ENCODE measurements around the gene ARF1. TPM values are rescaled to one million over a fixed set of nuclear protein-coding genes. Genes with fewer than 3 reads are reported as not detected.
A peak's percentile ranks its signal among the peaks of the same experiment; 100 is the strongest.

The ARF1 gene
- total RNA-seq, 2 donors from 2014 or later: 366 to 375 TPM

DNA sequence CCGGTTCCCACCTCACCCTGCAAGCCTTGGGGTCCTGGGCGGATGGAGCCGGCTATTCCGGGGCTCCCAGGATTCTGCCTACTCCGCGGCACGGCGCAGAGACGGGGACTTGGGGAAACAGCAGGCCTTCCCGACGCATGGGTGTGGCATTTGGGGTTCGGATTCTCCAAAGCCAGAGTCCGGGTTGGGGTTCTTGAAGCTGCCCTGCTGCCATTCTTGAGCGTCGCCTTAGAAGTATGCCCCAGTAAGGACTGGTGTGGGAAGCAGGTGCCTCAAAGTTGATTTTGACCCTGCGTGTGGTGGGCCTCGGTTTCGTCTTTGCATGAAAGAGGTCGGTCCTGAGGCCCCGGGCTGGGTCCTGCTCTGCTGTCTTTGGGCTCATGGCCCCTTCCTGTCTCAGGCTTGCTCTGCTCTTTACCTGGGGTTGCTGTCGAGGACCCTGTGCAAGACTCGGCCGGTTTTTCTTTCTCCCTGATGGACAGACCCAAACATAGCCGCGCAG, 58.3 kb downstream of the ARF1 start:
- Histone ChIP-seq H3K27me3 (replicated peaks; ENCODE audit: insufficient read depth) (no peaks in the 10 kb centered on the region), H3K36me3 (peaks cover 5% of the 10 kb centered on the region), H3K9me3 (no peaks in the 10 kb centered on the region), H3K27ac (peak overlapping the region; percentile 92 to 96), H3K4me1 (ENCODE audit: control insufficient read depth in 1 of 2, low read depth in 2 of 2) (peaks cover 37 to 42% of the 10 kb centered on the region in 2 donors), H3K4me3 (peak overlapping the region; percentile 97)
- TF ChIP-seq, protein P1, sequence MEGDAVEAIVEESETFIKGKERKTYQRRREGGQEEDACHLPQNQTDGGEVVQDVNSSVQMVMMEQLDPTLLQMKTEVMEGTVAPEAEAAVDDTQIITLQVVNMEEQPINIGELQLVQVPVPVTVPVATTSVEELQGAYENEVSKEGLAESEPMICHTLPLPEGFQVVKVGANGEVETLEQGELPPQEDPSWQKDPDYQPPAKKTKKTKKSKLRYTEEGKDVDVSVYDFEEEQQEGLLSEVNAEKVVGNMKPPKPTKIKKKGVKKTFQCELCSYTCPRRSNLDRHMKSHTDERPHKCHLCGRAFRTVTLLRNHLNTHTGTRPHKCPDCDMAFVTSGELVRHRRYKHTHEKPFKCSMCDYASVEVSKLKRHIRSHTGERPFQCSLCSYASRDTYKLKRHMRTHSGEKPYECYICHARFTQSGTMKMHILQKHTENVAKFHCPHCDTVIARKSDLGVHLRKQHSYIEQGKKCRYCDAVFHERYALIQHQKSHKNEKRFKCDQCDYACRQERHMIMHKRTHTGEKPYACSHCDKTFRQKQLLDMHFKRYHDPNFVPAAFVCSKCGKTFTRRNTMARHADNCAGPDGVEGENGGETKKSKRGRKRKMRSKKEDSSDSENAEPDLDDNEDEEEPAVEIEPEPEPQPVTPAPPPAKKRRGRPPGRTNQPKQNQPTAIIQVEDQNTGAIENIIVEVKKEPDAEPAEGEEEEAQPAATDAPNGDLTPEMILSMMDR (IDR thresholded peaks at IDR 0.05): no peak
- ATAC-seq (ENCODE audit: insufficient number of reproducible peaks, low FRiP score, low read depth): no peak
- DNase-seq (ENCODE audit: low spot score): no peak

DNA sequence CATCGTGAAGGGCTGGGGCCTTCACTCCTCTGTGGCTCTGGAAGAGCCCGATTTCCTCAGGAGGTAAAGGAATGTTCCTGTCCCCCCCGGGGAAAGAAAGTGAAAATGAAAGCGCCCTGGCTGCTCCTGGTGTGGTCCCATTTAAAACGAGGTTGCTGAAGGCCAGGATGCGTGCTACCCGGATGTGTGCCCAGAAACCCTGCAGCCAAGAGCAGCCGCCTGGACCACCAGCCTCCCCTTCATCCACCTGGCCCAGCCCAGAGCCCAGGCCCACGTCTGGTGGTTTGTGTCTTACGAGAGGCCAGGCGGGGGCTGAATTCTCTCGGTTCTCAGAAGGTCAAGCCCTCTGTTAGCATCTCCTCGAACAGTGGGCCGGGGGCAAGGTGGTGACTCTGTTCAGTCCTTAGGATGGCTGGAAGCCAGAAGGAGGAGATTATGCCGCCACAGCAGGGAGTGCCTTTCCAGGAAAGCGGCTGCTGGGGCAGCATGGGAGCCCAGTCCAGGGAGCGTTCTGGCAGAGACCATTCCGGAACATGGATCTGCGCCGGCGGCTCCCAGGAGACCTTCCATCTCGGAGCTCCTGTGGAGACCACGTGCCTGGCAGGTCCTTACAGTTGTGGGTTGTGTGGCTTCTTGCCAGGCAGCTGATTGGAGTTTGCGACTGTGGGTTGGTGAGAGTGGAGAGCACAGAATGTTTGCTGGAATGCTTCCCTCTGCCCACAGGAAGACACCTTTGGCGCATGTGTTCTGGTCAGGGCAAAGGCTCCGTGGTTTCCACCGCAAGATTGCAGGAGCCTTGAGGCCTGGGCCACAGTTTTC, 58.9 kb downstream of the ARF1 start:
- TF ChIP-seq, protein P1 (IDR thresholded peaks at IDR 0.05): no peak
- ATAC-seq (ENCODE audit: insufficient number of reproducible peaks, low FRiP score, low read depth): no peak
- Histone ChIP-seq H3K4me3 (peak overlapping the region; percentile 97), H3K4me1 (ENCODE audit: control insufficient read depth in 1 of 2, low read depth in 2 of 2) (peaks cover 37 to 42% of the 10 kb centered on the region in 2 donors), H3K9me3 (no peaks in the 10 kb centered on the region), H3K27ac (peak overlapping the region; percentile 92 to 96), H3K27me3 (replicated peaks; ENCODE audit: insufficient read depth) (no peaks in the 10 kb centered on the region), H3K36me3 (peaks cover 8% of the 10 kb centered on the region)
- no peak for DNase-seq (ENCODE audit: low spot score)

DNA sequence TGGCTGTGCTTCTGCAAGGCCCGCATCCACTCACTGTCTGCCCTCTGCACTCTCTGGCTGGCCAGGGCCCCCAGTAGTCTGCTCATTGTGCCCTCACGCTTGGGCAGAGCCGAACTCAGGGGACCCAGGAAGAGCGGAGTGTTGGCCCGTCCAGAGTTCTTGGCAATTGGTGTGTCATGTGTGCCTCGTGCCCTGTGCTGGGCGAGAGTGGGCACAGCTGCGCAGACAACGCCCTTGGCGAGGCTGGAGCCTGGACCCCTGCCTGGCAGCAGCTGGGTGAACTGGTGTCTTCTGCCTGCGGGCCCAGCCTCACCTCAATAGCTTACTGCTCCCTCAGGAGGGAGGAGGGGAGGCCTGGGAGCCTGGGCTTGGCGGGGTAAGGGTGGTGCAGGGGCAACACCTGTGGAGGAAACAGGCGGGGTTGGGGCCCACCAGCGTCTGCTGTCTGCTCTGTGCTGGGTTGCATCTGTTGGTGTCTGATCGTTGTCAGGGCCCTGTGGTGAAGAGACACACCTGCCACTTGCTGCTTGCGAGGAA, 59.7 kb downstream of the ARF1 start:
- Histone ChIP-seq H3K4me1 (ENCODE audit: control insufficient read depth in 1 of 2, low read depth in 2 of 2) (peaks cover 37 to 42% of the 10 kb centered on the region in 2 donors), H3K4me3 (peak overlapping the region; percentile 97), H3K27me3 (replicated peaks; ENCODE audit: insufficient read depth) (no peaks in the 10 kb centered on the region), H3K27ac (no peak overlapping the region), H3K36me3 (peaks cover 9% of the 10 kb centered on the region), H3K9me3 (no peaks in the 10 kb centered on the region)
- TF ChIP-seq, protein P1 (IDR thresholded peaks at IDR 0.05): no peak
- no peak for ATAC-seq (ENCODE audit: insufficient number of reproducible peaks, low FRiP score, low read depth)
- no peak for DNase-seq (ENCODE audit: low spot score)

DNA sequence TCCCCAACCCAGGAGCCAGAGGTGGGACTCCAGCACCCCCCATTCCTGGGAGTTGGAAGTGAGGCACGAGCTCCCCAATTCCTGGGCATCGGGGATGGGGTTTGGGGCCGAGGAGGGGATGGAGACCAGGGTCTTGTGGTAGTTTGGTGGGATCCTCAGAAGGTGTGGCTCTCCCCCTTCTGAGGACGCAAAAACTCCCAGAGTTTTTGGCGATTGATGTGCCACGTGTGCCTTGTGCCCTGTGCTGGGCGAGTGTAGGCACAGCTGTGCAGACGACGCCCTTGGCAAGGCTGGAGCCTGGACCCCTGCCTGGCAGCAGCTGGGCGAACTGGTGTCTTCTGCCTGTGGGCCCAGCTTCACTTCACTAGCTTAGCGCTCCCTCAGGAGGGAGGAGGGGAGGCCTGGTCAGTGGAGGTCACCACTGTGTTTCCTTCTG, 60.2 kb downstream of the ARF1 start:
- H3K27ac ChIP-seq: no peak overlapping the region
- DNase-seq (ENCODE audit: low spot score) (no peak), ATAC-seq (ENCODE audit: insufficient number of reproducible peaks, low FRiP score, low read depth) (no peak)
- no peaks in the 10 kb centered on the region for H3K27me3 ChIP-seq (replicated peaks; ENCODE audit: insufficient read depth)
- H3K36me3 ChIP-seq: peaks cover 13% of the 10 kb centered on the region
- H3K9me3 ChIP-seq: no peaks in the 10 kb centered on the region
- H3K4me3 ChIP-seq: peak overlapping the region; percentile 97
- TF ChIP-seq, protein P1 (IDR thresholded peaks at IDR 0.05): no peak
- peaks cover 37 to 42% of the 10 kb centered on the region in 2 donors for H3K4me1 ChIP-seq (ENCODE audit: control insufficient read depth in 1 of 2, low read depth in 2 of 2)

DNA sequence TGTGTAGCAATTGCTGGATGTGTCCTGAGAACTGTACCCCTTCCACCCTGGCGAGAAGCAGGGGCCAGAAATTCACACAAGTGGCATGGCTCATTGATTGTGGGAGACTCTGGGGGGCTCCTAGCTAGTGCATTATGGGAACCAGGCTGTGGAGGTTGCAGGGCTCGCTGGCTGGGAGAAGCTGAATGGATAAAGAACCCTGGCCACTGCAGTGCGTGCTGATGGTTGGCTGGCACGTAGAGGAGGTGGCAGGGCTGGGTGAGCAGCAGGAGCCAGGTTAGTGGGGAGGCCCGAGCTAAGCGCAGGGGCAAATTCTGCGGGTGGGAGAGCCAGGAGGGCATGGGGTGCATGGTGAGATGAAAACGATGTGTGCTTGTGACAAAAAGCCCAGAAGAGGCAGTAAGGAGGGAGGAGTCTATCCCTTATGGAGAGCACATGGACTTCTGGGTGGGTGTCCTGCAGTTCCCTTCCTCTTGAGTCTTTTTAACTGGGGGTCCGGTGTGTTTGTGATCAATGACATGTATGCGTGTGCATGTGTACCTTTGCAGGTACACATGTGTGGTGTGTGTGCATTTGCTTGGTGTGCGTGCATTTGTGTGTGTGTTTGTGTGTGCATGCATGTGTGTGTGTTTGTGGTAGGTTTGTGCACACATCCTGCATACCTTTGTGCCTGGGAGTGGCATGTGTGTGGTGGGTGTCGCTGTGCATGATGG, 61.1 kb downstream of the ARF1 start:
- no peaks in the 10 kb centered on the region for H3K27me3 ChIP-seq (replicated peaks; ENCODE audit: insufficient read depth)
- no peak overlapping the region for H3K4me3 ChIP-seq
- peaks cover 13% of the 10 kb centered on the region for H3K36me3 ChIP-seq
- TF ChIP-seq, protein P1 (IDR thresholded peaks at IDR 0.05): no peak
- no peaks in the 10 kb centered on the region for H3K9me3 ChIP-seq
- no peak for DNase-seq (ENCODE audit: low spot score)
- no peak overlapping the region for H3K27ac ChIP-seq
- H3K4me1 ChIP-seq (ENCODE audit: control insufficient read depth in 1 of 2, low read depth in 2 of 2): peaks cover 37 to 43% of the 10 kb centered on the region in 2 donors
- ATAC-seq (ENCODE audit: insufficient number of reproducible peaks, low FRiP score, low read depth): no peak
